Mesodermal cell (in vitro differentiated cells): ENCODE results near the gene TNFAIP3.
A peak's percentile ranks its signal among the peaks of the same experiment; 100 is the strongest.
"Not testable (repeated sequence)": the region's sequence is repeated elsewhere in the genome, so short reads cannot be mapped to it uniquely, and the experiment has no call there.

Experiments
- H3K27ac ChIP-seq: 2 replicates; pipeline ENCODE4 v1.7.0; 2013; ENCODE audit warnings: mild to moderate bottlenecking, low read depth, low read length, moderate library complexity; ENCODE audit not compliant: severe bottlenecking
- H3K36me3 ChIP-seq: 2 replicates; pipeline ENCODE4 v1.7.1; 2013; ENCODE audit warnings: mild to moderate bottlenecking, low read length, moderate library complexity; ENCODE audit not compliant: control insufficient read depth, insufficient read depth
- H3K4me1 ChIP-seq: one replicate; pipeline ENCODE4 v1.7.1; 2013; ENCODE audit warnings: mild to moderate bottlenecking, low read length; ENCODE audit not compliant: insufficient read depth, control insufficient read depth, poor library complexity, severe bottlenecking
- H3K4me3 ChIP-seq: 2 replicates; pipeline ENCODE4 v1.7.0; 2013; ENCODE audit warnings: low read length, control low read depth, mild to moderate bottlenecking; ENCODE audit not compliant: insufficient read depth, poor library complexity, severe bottlenecking; ENCODE audit errors: extremely low read depth
- H3K9me3 ChIP-seq: 2 replicates; pipeline ENCODE4 v1.7.1; 2013; ENCODE audit warnings: mild to moderate bottlenecking, low read length, moderate library complexity; ENCODE audit not compliant: control insufficient read depth
- WGBS, 2 experiments: methylation state at CpG; one replicate each; pipeline ENCODE4 v1.1.5; 2013; ENCODE audit warnings: missing lambda C conversion rate in 2 of 2; ENCODE audit not compliant: insufficient coverage in 2 of 2; 5-methylcytosine and 5-hydroxymethylcytosine counted together

The TNFAIP3 gene

DNA sequence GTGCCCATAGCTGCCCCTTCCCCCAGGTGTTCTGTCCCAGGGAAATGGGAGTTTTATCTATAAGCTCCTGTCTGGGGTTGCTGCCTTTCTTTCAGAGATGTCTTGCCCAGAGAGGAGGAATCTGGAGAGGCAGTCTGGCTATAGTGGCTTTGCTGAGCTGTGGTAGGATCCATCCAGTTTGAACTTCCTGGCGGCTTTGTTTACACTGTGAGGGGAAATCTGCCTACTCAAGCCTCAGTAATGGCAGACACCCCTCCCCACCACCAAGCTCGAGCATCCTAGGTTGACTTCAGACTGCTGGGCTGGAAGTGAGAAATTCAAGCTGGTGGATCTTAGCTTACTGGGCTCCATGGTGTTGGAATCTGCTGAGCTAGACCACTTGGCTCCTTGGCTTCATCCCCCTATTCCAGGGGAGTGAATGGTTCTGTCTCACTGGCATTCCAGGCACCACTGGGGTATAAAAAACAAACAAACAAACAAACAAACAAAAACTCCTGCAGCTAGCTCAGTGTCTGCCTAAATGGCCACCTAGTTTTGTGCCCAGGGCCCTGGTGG is 24.0 kb downstream of the TNFAIP3 start:
- no peak overlapping the region for H3K27ac ChIP-seq
- no peak overlapping the region for H3K4me3 ChIP-seq
- no peaks in the 10 kb centered on the region for H3K9me3 ChIP-seq
- WGBS, 2 experiments: 100% methylated on average over 1 of the region's 2 CpGs; no CpG with 5 or more reads in 1 of the 2 experiments
- peaks cover 10% of the 10 kb centered on the region for H3K4me1 ChIP-seq
- H3K36me3 ChIP-seq: no peaks in the 10 kb centered on the region

GRCh38 chr6:137892271-137892708 is 25.2 kb downstream of the TNFAIP3 start:
- no peak overlapping the region for H3K4me3 ChIP-seq
- H3K9me3 ChIP-seq: no peaks in the 10 kb centered on the region
- WGBS, 2 experiments: 100% methylated on average over 1 of the region's 3 CpGs; no CpG with 5 or more reads in 1 of the 2 experiments
- H3K27ac ChIP-seq: no peak overlapping the region
- peaks cover 10% of the 10 kb centered on the region for H3K4me1 ChIP-seq
- no peaks in the 10 kb centered on the region for H3K36me3 ChIP-seq

DNA sequence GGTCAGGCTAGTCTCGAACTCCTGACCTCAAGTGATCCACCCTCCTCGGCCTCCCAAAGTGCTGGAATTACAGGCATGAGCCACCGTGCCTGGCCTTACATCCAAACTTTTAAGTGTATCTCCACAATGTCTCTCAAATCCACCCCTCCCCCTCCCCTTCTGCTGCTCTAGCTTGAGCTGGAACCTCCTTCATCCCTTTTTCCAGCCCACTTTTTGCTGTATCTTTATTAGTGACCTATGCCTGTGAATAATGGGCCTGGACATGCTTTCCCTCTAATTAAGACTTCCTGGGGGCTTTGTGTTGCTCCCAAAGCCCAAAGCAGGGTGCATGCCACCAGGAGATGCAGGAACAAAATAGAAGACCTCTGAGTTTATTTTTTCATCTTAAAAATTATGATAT is 26.1 kb downstream of the TNFAIP3 start:
- Histone ChIP-seq H3K36me3 (no peaks in the 10 kb centered on the region), H3K27ac (no peak overlapping the region)

DNA sequence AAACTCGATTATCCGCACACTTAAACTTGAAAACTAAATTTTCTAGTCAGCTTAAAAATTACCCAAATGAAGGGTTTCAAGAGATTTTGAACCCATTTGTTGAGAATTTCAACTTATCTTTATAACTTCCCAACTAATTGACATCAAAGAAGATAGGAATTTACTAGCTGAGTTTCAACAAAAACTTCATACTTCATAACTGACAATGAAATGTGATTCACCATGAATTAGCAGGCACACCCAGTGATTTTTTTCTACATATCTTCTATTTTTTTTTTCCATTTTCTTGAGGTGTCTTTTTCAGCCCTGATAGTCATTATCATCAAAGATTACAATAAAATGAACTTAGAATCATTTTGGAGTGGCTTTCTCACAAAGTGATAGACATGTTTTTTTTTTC is 26.7 kb downstream of the TNFAIP3 start:
- Histone ChIP-seq H3K4me1 (peaks cover 10% of the 10 kb centered on the region), H3K4me3 (no peak overlapping the region), H3K36me3 (no peaks in the 10 kb centered on the region), H3K9me3 (no peaks in the 10 kb centered on the region), H3K27ac (no peak overlapping the region)
- WGBS, 2 experiments: 83 to 100% methylated on average over 1 to 2 of the region's 2 CpGs

More for the DNA sequence above, 26.1 kb downstream of the TNFAIP3 start:
- Histone ChIP-seq H3K9me3 (no peaks in the 10 kb centered on the region), H3K4me1 (peaks cover 10% of the 10 kb centered on the region), H3K4me3 (no peak overlapping the region)
- 83 to 96% methylated on average over 1 to 3 of the region's 3 CpGs for WGBS, 2 experiments

- not testable (repeated sequence) for H3K9me3 ChIP-seq, H3K27ac ChIP-seq, H3K36me3 ChIP-seq, H3K4me3 ChIP-seq
- peaks cover 10% of the 10 kb centered on the region for H3K4me1 ChIP-seq
- 81 to 88% methylated on average over 4 to 7 of the region's 8 CpGs for WGBS, 2 experiments
Measured at GRCh38 chr6:137894378-137894777, 27.3 kb downstream of the TNFAIP3 start.

DNA sequence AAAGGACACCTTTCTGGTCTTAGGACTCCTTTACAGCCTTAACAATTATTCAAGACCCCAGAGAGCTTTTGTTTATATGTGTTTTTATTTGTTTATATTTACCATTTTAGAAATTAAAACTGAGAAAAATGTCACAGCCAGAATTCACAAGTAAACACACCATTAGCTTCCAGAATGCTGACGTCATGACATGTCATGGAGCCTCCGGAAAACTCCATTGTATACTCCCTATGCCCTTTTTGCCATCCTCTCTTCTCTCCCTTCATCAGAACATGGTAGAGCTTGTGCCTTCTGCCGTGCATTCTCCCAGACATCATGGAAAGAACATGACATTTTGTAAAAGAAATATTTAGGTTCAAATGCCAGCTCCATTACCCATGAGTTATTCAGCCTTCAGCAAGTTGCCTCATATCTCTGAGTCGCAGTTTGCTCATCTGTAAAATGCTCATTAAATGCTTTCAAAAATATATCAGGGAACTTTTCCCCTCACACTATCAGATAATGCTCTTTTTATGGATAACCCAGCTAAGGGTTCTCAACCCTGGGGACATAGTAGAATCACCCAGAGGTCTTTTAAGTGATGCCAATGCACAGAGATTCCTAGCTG is 27.8 kb downstream of the TNFAIP3 start:
- WGBS, 2 experiments: 90 to 96% methylated on average over 3 to 4 of the region's 4 CpGs
- Histone ChIP-seq H3K36me3 (no peaks in the 10 kb centered on the region), H3K27ac (peak overlapping the region; percentile 50), H3K4me3 (no peak overlapping the region), H3K9me3 (no peaks in the 10 kb centered on the region), H3K4me1 (peaks cover 10% of the 10 kb centered on the region)

DNA sequence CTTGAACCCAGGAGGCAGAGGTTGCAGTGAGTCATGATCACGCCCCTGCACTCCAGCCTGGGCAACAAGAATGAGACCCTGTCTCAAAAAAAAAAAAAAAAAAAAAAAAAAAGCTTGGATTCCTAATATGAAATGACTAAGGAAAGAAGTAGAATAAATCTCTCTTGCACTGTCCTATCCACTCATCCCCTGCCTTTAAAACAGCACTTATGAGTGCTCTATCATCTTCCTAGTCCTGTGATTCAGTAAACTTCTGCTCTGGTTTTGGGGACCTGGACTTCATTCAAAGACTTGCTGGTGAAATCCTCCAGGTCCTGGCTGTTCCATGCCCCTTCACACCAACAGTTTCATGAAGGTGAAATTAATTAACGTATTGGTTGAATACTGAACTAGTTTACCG is 29.6 kb downstream of the TNFAIP3 start:
- Histone ChIP-seq H3K9me3 (no peaks in the 10 kb centered on the region), H3K4me1 (peaks cover 7% of the 10 kb centered on the region), H3K27ac (no peak overlapping the region), H3K36me3 (no peaks in the 10 kb centered on the region), H3K4me3 (no peak overlapping the region)
- 83% methylated on average over 1 of the region's 3 CpGs; no CpG with 5 or more reads in 1 of the 2 experiments for WGBS, 2 experiments

DNA sequence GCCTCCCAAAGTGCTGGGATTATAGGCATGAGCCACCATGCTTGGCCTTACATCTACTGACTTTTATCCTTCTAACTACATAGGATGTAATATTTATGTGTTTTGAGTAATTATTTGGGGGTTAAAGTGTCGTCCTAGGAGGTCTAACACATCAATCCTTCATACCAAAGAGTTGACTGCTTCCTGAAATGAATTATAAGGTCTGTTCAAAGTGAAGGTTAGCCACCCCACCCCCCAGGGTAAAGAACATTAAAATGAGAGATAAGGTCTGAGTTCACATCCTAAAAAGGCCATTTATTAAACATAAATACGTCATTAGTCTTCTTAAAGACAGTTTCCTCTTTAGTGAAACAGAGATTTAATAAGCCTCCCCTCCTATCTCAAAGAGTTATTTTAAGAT is 33.8 kb downstream of the TNFAIP3 start:
- WGBS, 2 experiments: no CpG with 5 or more reads among the region's 2 CpGs

GRCh38 chr6:137901454-137901853 is 34.4 kb downstream of the TNFAIP3 start:
- H3K9me3 ChIP-seq: no peaks in the 10 kb centered on the region
- no CpG with 5 or more reads among the region's 1 CpG for WGBS, 2 experiments
- H3K27ac ChIP-seq: no peak overlapping the region
- H3K36me3 ChIP-seq: no peaks in the 10 kb centered on the region
- H3K4me3 ChIP-seq: no peak overlapping the region
- no peaks in the 10 kb centered on the region for H3K4me1 ChIP-seq

More for the DNA sequence above, 33.8 kb downstream of the TNFAIP3 start:
- H3K36me3 ChIP-seq: no peaks in the 10 kb centered on the region
- no peaks in the 10 kb centered on the region for H3K9me3 ChIP-seq
- no peak overlapping the region for H3K27ac ChIP-seq
- no peaks in the 10 kb centered on the region for H3K4me1 ChIP-seq
- no peak overlapping the region for H3K4me3 ChIP-seq

- H3K9me3 ChIP-seq: no peaks in the 10 kb centered on the region
- no peak overlapping the region for H3K4me3 ChIP-seq
- H3K27ac ChIP-seq: no peak overlapping the region
- no peaks in the 10 kb centered on the region for H3K36me3 ChIP-seq
- no CpG with 5 or more reads among the region's 1 CpG for WGBS, 2 experiments
- no peaks in the 10 kb centered on the region for H3K4me1 ChIP-seq
Measured at GRCh38 chr6:137902699-137903098, 35.6 kb downstream of the TNFAIP3 start.

- Histone ChIP-seq H3K27ac (no peak overlapping the region), H3K9me3 (no peaks in the 10 kb centered on the region), H3K4me3 (no peak overlapping the region), H3K4me1 (no peaks in the 10 kb centered on the region), H3K36me3 (no peaks in the 10 kb centered on the region)
- 100% methylated on average over 3 of the region's 7 CpGs; no CpG with 5 or more reads in 1 of the 2 experiments for WGBS, 2 experiments
Measured at GRCh38 chr6:137903274-137903932, 36.3 kb downstream of the TNFAIP3 start.
